T-cell (primary cell): ENCODE measurements around the gene SRMS. TPM values are rescaled to one million over a fixed set of nuclear protein-coding genes. Genes with fewer than 3 reads are reported as not detected.
A peak's percentile ranks its signal among the peaks of the same experiment; 100 is the strongest.

Source experiments
- ATAC-seq, 4 experiments: fragments of 200-7000 bp in 3 of 4; fragments of 150-1000 bp in 1 of 4; cut with Tn5 transposase; replicated peaks in 1 of 4; 1 replicate in 3 of 4; 2 replicates in 1 of 4; pipeline ENCODE4 v1.10.0; 2021; ENCODE audit warnings: moderate library complexity in 3 of 4, mild to moderate bottlenecking in 2 of 4, moderate number of reproducible peaks in 1 of 4
- CTCF ChIA-PET, 2 donors: fragments of 300-600 bp; sonication (Branson Sonifier 250); formaldehyde crosslinking; loops; one replicate each; lab custom pipeline; 2022; ENCODE audit warnings: antibody characterized with exemption in 2 of 2; lab: Charles Lee
- POLR2A ChIA-PET, 2 donors: fragments of 300-600 bp; sonication (Branson Sonifier 250); formaldehyde crosslinking; loops; one replicate each; lab custom pipeline; 2022; ENCODE audit warnings: antibody characterized with exemption in 2 of 2; lab: Charles Lee
- DNase-seq, 35 experiments: peaks; one replicate each; pipeline versions ENCODE4 v3.0.0 to v3.0.0-alpha.2; 2013 to 2023
- H3K27ac ChIP-seq: one replicate; pipeline ENCODE4 v1.5.1; 2013; ENCODE audit warnings: low read length
- H3K27me3 ChIP-seq, 2 experiments: replicated peaks in 1 of 2; 1 replicate in 1 of 2; 2 replicates in 1 of 2; pipeline versions ENCODE4 v1.6.1 to v1.7.0; 2013; ENCODE audit warnings: low read length in 1 of 2, mixed read lengths in 1 of 2; ENCODE audit not compliant: control insufficient read depth in 2 of 2, insufficient read depth in 2 of 2; ENCODE audit errors: extremely low read depth in 1 of 2
- H3K36me3 ChIP-seq, 2 donors: 1 replicate in 1 of 2; 2 replicates in 1 of 2; pipeline versions ENCODE4 v1.6.1 to v1.7.0; 2013; ENCODE audit warnings: low read length in 1 of 2; ENCODE audit not compliant: control insufficient read depth in 2 of 2, insufficient read depth in 1 of 2; ENCODE audit errors: extremely low read depth in 1 of 2
- H3K4me1 ChIP-seq, 2 experiments: 1 replicate in 1 of 2; 2 replicates in 1 of 2; pipeline versions ENCODE4 v1.6.1 to v1.7.0; 2013; ENCODE audit warnings: low read length in 2 of 2, mixed read lengths in 1 of 2; ENCODE audit not compliant: insufficient read depth in 2 of 2, control insufficient read depth in 1 of 2; ENCODE audit errors: extremely low read depth in 1 of 2
- H3K4me3 ChIP-seq, 2 donors: 1 replicate in 1 of 2; 2 replicates in 1 of 2; pipeline versions ENCODE4 v1.5.1 to v1.7.0; 2013; ENCODE audit warnings: mild to moderate bottlenecking in 2 of 2, low read length in 1 of 2, moderate library complexity in 1 of 2; ENCODE audit not compliant: control insufficient read depth in 1 of 2; ENCODE audit errors: extremely low read depth in 1 of 2
- H3K9me3 ChIP-seq: 2 replicates; pipeline ENCODE4 v1.7.0; 2013
- H3K27ac Mint-ChIP-seq, 2 donors: one replicate each; pipeline ENCODE4 v1.8.0; 2020 to 2021; ENCODE audit warnings: mild to moderate bottlenecking in 2 of 2, mixed read lengths in 2 of 2
- H3K27me3 Mint-ChIP-seq, 2 donors: one replicate each; pipeline ENCODE4 v1.8.0; 2021 to 2022; ENCODE audit warnings: mixed read lengths in 2 of 2
- H3K36me3 Mint-ChIP-seq: one replicate; pipeline ENCODE4 v1.8.0; 2021; ENCODE audit warnings: mixed read lengths
- H3K4me1 Mint-ChIP-seq, 3 donors: one replicate each; pipeline ENCODE4 v1.8.0; 2020 to 2022; ENCODE audit warnings: mixed read lengths in 3 of 3, mild to moderate bottlenecking in 1 of 3
- H3K4me3 Mint-ChIP-seq, 3 donors: one replicate each; pipeline ENCODE4 v1.8.0; 2020 to 2022; ENCODE audit warnings: mild to moderate bottlenecking in 3 of 3, mixed read lengths in 3 of 3, moderate library complexity in 3 of 3
- H3K9me3 Mint-ChIP-seq, 3 donors: one replicate each; pipeline ENCODE4 v1.8.0; 2020 to 2022; ENCODE audit warnings: mixed read lengths in 3 of 3
- WGBS: methylation state at CpG from one replicate; pipeline ENCODE4 v1.1.5; 2013; ENCODE audit warnings: missing lambda C conversion rate; ENCODE audit not compliant: insufficient coverage; 5-methylcytosine and 5-hydroxymethylcytosine counted together
- total RNA-seq, 35 experiments: library from RNA in 6 of 35; stranded (reverse) in 6 of 35; fragments of 120-200 nt in 1 of 35; gene quantifications; one replicate each; pipeline versions ENCODE4 v1.2.1 to v1.2.4 and lab custom pipeline; 2013 to 2026

Gene SRMS
- total RNA-seq, 5 donors from 2014 or later (not counting 1 experiment from before 2014, with no cell fraction given) = not detected

DNA sequence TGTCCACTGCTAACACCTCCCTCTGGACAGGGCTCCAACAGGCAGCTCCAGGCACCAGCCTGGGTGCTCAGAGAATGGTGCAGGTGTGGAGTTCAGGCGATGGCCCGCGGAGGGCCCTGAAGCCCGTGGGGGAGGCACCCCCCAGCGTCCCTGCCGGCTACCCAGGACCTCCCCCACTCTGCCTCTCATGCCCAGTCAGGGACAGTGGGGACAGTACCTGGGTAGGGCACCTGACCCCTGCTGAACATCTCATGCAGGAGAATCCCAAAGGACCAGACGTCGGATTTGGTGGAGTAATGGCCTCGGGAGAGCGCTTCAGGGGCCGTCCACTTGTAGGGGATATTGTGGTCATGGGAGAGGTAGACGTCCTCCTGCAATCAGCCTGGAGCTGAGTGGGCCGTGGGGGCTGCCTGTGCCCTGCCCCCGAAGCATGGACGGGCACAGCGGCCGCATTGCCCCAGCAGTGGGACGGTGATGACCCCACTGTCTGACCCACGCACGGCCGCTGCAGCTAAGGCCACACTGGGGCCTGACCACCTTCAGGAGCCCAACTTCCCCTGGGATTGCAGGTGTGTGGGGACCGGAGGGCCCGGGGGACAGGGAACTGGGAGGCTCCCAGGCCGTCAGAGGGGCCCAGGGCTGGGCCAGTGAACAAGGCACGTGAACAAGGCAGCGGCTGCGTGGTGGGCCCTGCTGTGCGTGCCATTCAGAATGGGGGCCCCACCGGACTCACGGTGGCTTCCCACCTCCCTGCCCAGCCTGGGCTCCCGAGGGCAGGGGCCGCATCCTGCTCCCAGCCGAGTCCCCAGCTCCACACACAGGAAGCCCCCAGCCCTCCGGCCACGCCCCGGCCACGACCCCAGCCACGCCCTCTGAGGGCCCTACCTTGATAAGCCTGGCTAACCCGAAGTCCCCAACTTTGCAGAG, 17.4 kb downstream of the SRMS start:
- 82% methylated on average over 27 of the region's 39 CpGs for WGBS
- ChIA-PET POLR2A (interaction anchor here in 1 of 2 donors (0.6 kb wide), 2 partner anchors 7 to 10 kb away, joined by 3 to 4 read pairs; no protein-coding TSS in a partner anchor), CTCF (no interaction called here)
- Mint-ChIP-seq H3K9me3 (no peaks in the 10 kb centered on the region), H3K27me3 (no peaks in the 10 kb centered on the region), H3K4me3 (no peak overlapping the region), H3K27ac (no peak overlapping the region), H3K36me3 (no peaks in the 10 kb centered on the region), H3K4me1 (peaks cover 0 to 9% (median 0%) of the 10 kb centered on the region in 3 donors)
- H3K4me3 ChIP-seq = no peak overlapping the region
- no peaks in the 10 kb centered on the region for H3K4me1 ChIP-seq
- H3K27me3 ChIP-seq = peaks cover 0 to 7% of the 10 kb centered on the region in 2 experiments
- DNase-seq (peak in 1 of 35 experiments; percentile 2), ATAC-seq (no peak)
- H3K27ac ChIP-seq = no peak overlapping the region
- H3K36me3 ChIP-seq = no peaks in the 10 kb centered on the region
- no peaks in the 10 kb centered on the region for H3K9me3 ChIP-seq

DNA sequence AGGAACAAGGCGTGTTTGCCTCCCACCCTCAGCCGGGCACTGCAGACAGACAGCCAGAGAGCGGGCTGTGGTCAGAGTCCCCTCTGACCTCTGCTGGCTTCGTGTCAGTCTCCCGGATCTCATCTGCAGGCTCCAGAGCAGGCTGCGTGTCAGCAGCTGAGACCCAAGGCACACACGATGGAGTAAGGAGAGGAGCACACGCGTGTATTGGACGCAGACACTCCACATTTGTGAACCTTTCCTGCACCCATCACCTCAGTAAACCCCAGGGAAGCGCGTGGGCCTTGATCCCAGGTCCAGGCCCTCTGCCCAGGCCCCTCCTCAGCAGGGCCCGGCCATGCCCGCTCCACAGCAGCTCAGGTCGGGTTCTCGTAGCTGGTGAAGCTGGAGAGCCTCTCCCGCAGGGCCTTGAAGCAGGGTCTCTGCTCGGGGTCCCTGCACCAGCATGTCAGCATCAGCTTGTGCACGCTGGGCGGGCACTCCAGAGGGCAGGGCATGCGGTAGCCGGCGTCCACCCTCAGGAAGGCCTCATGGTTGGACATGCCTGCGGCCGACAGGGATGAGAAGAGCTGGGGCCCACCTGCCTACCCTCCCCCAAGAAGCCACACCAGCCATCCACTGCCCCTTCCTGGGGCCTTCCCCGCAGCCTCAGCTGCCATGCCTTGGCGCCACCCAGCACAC, 18.2 kb downstream of the SRMS start:
- H3K27ac ChIP-seq = no peak overlapping the region
- H3K9me3 Mint-ChIP-seq = no peaks in the 10 kb centered on the region
- H3K4me1 ChIP-seq = no peaks in the 10 kb centered on the region
- no peaks in the 10 kb centered on the region for H3K36me3 Mint-ChIP-seq
- H3K27ac Mint-ChIP-seq = no peak overlapping the region
- H3K4me3 Mint-ChIP-seq = no peak overlapping the region
- DNase-seq (no peak), ATAC-seq (peak in 1 of 4 experiments; percentile 10)
- peaks cover 0 to 7% of the 10 kb centered on the region in 2 experiments for H3K27me3 ChIP-seq
- no peak overlapping the region for H3K4me3 ChIP-seq
- H3K36me3 ChIP-seq = no peaks in the 10 kb centered on the region
- 84% methylated on average over 23 of the region's 27 CpGs for WGBS
- H3K4me1 Mint-ChIP-seq = peaks cover 2 to 10% (median 6%) of the 10 kb centered on the region in 3 donors
- ChIA-PET CTCF (no interaction called here), POLR2A (no interaction called here)
- no peaks in the 10 kb centered on the region for H3K9me3 ChIP-seq
- no peaks in the 10 kb centered on the region for H3K27me3 Mint-ChIP-seq

DNA sequence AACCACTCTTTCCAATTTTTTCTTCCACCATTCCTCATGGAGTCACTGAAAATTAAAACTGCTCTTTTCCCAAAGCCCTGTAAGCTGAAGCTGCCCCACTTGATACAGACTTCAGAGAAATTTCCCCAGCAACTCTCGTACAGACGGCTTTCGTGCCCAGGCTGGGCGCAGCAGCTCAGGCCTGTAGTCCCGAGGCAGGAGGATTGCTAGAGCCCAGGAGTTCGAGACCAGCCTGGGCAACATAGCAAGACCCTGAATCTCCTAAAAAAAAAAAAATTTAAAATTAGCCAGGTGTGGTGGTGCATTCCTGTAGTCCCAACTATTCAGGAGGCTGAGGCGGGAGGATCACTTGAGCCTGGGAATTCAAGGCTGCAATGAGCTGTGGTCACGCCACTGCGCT, 20.4 kb downstream of the SRMS start:
- peak overlapping the region in 1 of 2 donors; percentile 54 for H3K27ac Mint-ChIP-seq
- WGBS = 85% methylated on average over 9 of the region's 9 CpGs
- no peak for DNase-seq
- H3K9me3 Mint-ChIP-seq = no peaks in the 10 kb centered on the region
- peaks cover 0 to 9% of the 10 kb centered on the region in 2 experiments for H3K27me3 ChIP-seq
- H3K4me1 ChIP-seq = peaks cover 0 to 6% of the 10 kb centered on the region in 2 experiments
- no peak overlapping the region for H3K4me3 ChIP-seq
- no peak overlapping the region for H3K4me3 Mint-ChIP-seq
- ATAC-seq = no peak
- peaks cover 4 to 11% of the 10 kb centered on the region in 2 donors for H3K36me3 ChIP-seq
- H3K36me3 Mint-ChIP-seq = peaks cover 9% of the 10 kb centered on the region
- H3K27me3 Mint-ChIP-seq = no peaks in the 10 kb centered on the region
- peaks cover 12 to 25% (median 20%) of the 10 kb centered on the region in 3 donors for H3K4me1 Mint-ChIP-seq
- no peak overlapping the region for H3K27ac ChIP-seq
- no peaks in the 10 kb centered on the region for H3K9me3 ChIP-seq
- ChIA-PET POLR2A (no interaction called here), CTCF (no interaction called here)

DNA sequence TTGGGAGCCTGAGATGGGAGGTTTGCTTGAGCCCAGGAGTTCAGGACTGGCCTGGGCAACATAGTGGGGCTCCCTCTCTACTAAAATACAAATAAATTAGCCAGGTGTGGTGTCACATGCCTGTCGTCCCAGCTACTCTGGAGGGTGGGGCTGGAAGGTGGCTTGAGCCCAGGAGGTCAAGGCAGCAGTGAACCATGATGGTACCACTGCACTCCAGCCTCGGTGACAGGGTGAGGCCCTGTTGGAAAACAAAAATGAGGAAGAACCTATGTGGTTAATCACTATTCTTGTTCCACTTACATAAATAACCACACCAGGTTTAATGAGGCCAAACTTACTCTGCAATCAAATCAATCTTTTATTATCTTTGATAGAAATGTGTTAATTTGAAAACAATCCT, 21.6 kb downstream of the SRMS start:
- CTCF ChIA-PET = no interaction called here
- Mint-ChIP-seq H3K36me3 (peaks cover 9% of the 10 kb centered on the region), H3K27me3 (no peaks in the 10 kb centered on the region), H3K4me1 (peaks cover 15 to 29% (median 20%) of the 10 kb centered on the region in 3 donors), H3K27ac (no peak overlapping the region), H3K4me3 (no peak overlapping the region), H3K9me3 (no peaks in the 10 kb centered on the region)
- WGBS = no CpG with 5 or more reads among the region's 2 CpGs
- H3K9me3 ChIP-seq = no peaks in the 10 kb centered on the region
- no peak for ATAC-seq
- no peak overlapping the region for H3K27ac ChIP-seq
- DNase-seq = no peak
- POLR2A ChIA-PET = no interaction called here
- peaks cover 3 to 18% of the 10 kb centered on the region in 2 experiments for H3K4me1 ChIP-seq
- H3K27me3 ChIP-seq = peaks cover 0 to 9% of the 10 kb centered on the region in 2 experiments
- no peak overlapping the region for H3K4me3 ChIP-seq
- peaks cover 8 to 13% of the 10 kb centered on the region in 2 donors for H3K36me3 ChIP-seq

DNA sequence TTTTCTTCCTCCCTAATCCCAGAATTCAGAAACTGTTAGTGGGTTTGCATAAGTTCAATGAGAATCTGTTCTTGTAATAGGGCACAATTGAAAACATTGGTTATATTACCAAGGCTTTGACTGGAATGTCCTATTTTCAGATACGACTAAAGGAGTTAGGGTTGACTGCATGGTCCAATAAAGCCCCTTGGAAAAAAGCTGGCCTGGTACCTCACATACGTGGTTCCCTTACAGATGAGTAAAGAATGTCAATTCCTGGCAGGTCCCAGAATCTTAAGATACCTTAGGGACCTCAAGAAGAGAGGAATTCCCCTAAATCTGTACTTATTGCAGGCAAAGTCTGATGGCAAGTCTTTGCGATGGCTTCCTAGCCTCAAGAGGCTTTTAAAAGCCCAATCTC, 22.4 kb downstream of the SRMS start:
- Mint-ChIP-seq H3K36me3 (peaks cover 9% of the 10 kb centered on the region), H3K9me3 (no peaks in the 10 kb centered on the region), H3K4me3 (no peak overlapping the region), H3K4me1 (peaks cover 15 to 29% (median 20%) of the 10 kb centered on the region in 3 donors), H3K27me3 (no peaks in the 10 kb centered on the region), H3K27ac (no peak overlapping the region)
- no peak overlapping the region for H3K4me3 ChIP-seq
- ChIA-PET CTCF (no interaction called here), POLR2A (no interaction called here)
- no peak overlapping the region for H3K27ac ChIP-seq
- H3K9me3 ChIP-seq = no peaks in the 10 kb centered on the region
- DNase-seq (no peak), ATAC-seq (no peak)
- 74% methylated on average over 2 of the region's 3 CpGs for WGBS
- H3K27me3 ChIP-seq = peaks cover 0 to 5% of the 10 kb centered on the region in 2 experiments
- H3K4me1 ChIP-seq = peaks cover 3 to 18% of the 10 kb centered on the region in 2 experiments
- H3K36me3 ChIP-seq = peaks cover 8 to 13% of the 10 kb centered on the region in 2 donors

DNA sequence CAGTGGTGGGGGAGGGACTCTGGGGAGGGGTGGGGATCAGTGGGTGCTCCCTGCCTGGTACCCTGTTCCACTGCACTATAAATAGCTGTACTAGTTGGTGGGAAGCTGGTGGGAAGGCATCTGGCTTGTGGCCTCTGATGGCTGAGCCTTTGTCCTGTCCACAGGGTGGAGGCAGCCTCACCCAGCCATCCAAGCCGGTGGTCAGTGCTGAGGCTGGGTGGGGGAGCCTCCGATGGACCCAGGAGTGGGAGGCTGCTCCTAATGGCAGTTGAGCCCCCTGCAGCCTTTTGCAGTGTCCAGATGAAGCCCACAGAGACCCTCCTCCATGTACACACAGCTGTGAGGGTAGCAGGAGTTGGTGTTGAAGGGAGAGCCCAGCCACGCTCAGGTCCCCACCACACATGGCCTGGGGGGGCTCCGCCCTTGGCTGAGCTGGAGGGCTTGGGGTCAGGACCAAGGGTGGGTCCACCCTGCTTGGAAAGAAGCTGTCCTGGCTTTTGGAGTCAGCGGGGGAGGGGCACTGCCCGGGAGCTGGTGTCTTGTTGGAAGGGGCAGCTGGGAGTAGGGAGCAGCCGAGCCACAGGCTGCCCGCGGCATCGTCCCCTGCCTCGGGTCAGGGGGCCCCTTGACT, 24.5 kb downstream of the SRMS start:
- 100% methylated on average over 1 of the region's 11 CpGs for WGBS
- H3K9me3 ChIP-seq = no peaks in the 10 kb centered on the region
- Mint-ChIP-seq H3K4me3 (peak overlapping the region; percentile 21 to 76 (median 70)), H3K27me3 (no peaks in the 10 kb centered on the region), H3K9me3 (no peaks in the 10 kb centered on the region), H3K4me1 (peaks cover 17 to 34% (median 20%) of the 10 kb centered on the region in 3 donors), H3K27ac (no peak overlapping the region), H3K36me3 (peaks cover 9% of the 10 kb centered on the region)
- peaks cover 0 to 16% of the 10 kb centered on the region in 2 experiments for H3K27me3 ChIP-seq
- DNase-seq = no peak
- H3K4me3 ChIP-seq = no peak overlapping the region
- CTCF ChIA-PET = interaction anchor here in 1 of 2 donors (0.6 kb wide), 1 partner anchor 326 kb away, joined by 3 read pairs; no protein-coding TSS in a partner anchor
- H3K27ac ChIP-seq = no peak overlapping the region
- peaks cover 8 to 13% of the 10 kb centered on the region in 2 donors for H3K36me3 ChIP-seq
- POLR2A ChIA-PET = interaction anchor here in 1 of 2 donors (0.5 to 0.6 kb wide), 3 partner anchors 8 to 313 kb away, joined by 3 to 8 read pairs (median 4); no protein-coding TSS in a partner anchor
- no peak for ATAC-seq
- peaks cover 7 to 30% of the 10 kb centered on the region in 2 experiments for H3K4me1 ChIP-seq
